ENCODE results near the gene ZC3HAV1. TPM values are rescaled to one million over a fixed set of nuclear protein-coding genes. Genes with fewer than 3 reads are reported as not detected.

The ZC3HAV1 gene
- total and polyA plus RNA-seq, 9 of the 15 experiments (the other 6 are each of a cell fraction or from before 2014, with no cell fraction given) = 11.9 to 40.5 (median 23.9) TPM

GRCh38 chr7:139125657-139126056 is 16.1 kb upstream of the ZC3HAV1 start:
- H4K20me1 ChIP-seq (replicated peaks; ENCODE audit: control insufficient read depth, insufficient read depth, low read length) = no peaks in the 10 kb centered on the region
- CTCF ChIA-PET (ENCODE audit: low intra/inter-chr PET ratio) = no interaction called here
- H3K4me1 ChIP-seq (replicated peaks in 1 of 2; ENCODE audit: control insufficient read depth in 2 of 2, insufficient read depth in 2 of 2, low read length in 2 of 2) = peaks cover 8 to 20% of the 10 kb centered on the region in 2 experiments; a peak in 3 of 5 replicates
- no peak overlapping the region for H3K4me2 ChIP-seq (ENCODE audit: insufficient read depth, low read length)
- DNase-seq (ENCODE audit: extremely low read depth in 1 of 4, low spot score in 3 of 4) (no peak), ATAC-seq (no peak), FAIRE-seq (no peak)
- no peak overlapping the region for H3K27ac ChIP-seq (ENCODE audit: extremely low read depth, low read depth, low read length)
- no peaks in the 10 kb centered on the region; the same call in 1 of the 2 replicates for H3K9me3 ChIP-seq (replicated peaks; ENCODE audit: control insufficient read depth, insufficient read depth, low read depth, low read length)
- POLR2A ChIA-PET = interaction anchor here (1.3 to 2.8 kb wide), 3 partner anchors 8 to 71 kb away, joined by 3 to 12 read pairs (median 7); a partner anchor contains a TSS
- WGBS (ENCODE audit: insufficient coverage, low coverage, missing lambda C conversion rate) = 80% methylated on average over 7 of the region's 7 CpGs
- H2AFZ ChIP-seq (ENCODE audit: low read depth, low read length) = no peak overlapping the region
- no TSS peak for BruUV-seq (replicated peaks)
- H3K9ac ChIP-seq (ENCODE audit: insufficient read depth in 1 of 2, low read depth in 2 of 2, low read length in 2 of 2) = no peak overlapping the region
- intact Hi-C loops (cut with micrococcal nuclease) = loop anchor here (2.0 to 5.0 kb wide), 2 partner anchors 17 to 33 kb away; partner anchors contain the start of gene ZC3HAV1
- in situ Hi-C loops (cut with MboI) = no loop called here
- H3K27me3 ChIP-seq (ENCODE audit: control insufficient read depth in 2 of 2, insufficient read depth in 2 of 2, low read length in 2 of 2) = no peaks in the 10 kb centered on the region
- H3K36me3 ChIP-seq (ENCODE audit: control insufficient read depth, insufficient read depth, low read length) = no peaks in the 10 kb centered on the region
- H3K79me2 ChIP-seq (ENCODE audit: control insufficient read depth, insufficient read depth, low read length) = no peaks in the 10 kb centered on the region
- no peak overlapping the region for H3K4me3 ChIP-seq
- H3K9me1 ChIP-seq (ENCODE audit: control insufficient read depth, insufficient read depth, low read length) = no peaks in the 10 kb centered on the region
- TF ChIP-seq ETV1 (tag; conservative IDR thresholded peaks at IDR 0.05; ENCODE audit: low read depth) (no peak), HES1 (IDR thresholded peaks at IDR 0.05; ENCODE audit: low read depth) (no peak), ATF3 (IDR thresholded peaks at IDR 0.05) (no peak), ATF3 (CRISPR knock-in tag; conservative IDR thresholded peaks at IDR 0.05) (no peak), ZNF740 (CRISPR knock-in tag; IDR thresholded peaks at IDR 0.05) (no peak), ZNF740 (tag; IDR thresholded peaks at IDR 0.05) (no peak), ATF6 (CRISPR knock-in tag; IDR thresholded peaks at IDR 0.05) (no peak), KAT2B (IDR thresholded peaks at IDR 0.05; ENCODE audit: low read depth, low read length) (no peak), TEAD4 (IDR thresholded peaks at IDR 0.05; ENCODE audit: low read length) (no peak), TEAD4 (CRISPR knock-in tag; IDR thresholded peaks at IDR 0.05; ENCODE audit: borderline replicate concordance) (no peak), E2F3 (CRISPR knock-in tag; IDR thresholded peaks at IDR 0.05) (no peak), ATF4 (CRISPR knock-in tag; IDR thresholded peaks at IDR 0.05) (no peak), MITF (IDR thresholded peaks at IDR 0.05) (no peak), ZC3H8 (IDR thresholded peaks at IDR 0.05) (no peak), SRSF3 (IDR thresholded peaks at IDR 0.05; ENCODE audit: insufficient read depth, low read length) (no peak)

Data from K562 (cell line).